Stimulated activated CD4-positive, alpha-beta T cell treated with anti-CD3 and anti-CD28 coated beads, Interleukin-4, amount 100 ng/mL, for 4 hours (primary cell): Measurements from ENCODE around the gene DHCR7.

ENCODE experiments used
- DNase-seq, 2 experiments: peaks; one replicate each; pipeline ENCODE4 v3.0.0-alpha.2; 2020

DHCR7 gene, protein sequence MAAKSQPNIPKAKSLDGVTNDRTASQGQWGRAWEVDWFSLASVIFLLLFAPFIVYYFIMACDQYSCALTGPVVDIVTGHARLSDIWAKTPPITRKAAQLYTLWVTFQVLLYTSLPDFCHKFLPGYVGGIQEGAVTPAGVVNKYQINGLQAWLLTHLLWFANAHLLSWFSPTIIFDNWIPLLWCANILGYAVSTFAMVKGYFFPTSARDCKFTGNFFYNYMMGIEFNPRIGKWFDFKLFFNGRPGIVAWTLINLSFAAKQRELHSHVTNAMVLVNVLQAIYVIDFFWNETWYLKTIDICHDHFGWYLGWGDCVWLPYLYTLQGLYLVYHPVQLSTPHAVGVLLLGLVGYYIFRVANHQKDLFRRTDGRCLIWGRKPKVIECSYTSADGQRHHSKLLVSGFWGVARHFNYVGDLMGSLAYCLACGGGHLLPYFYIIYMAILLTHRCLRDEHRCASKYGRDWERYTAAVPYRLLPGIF

GRCh38 chr11:71448257-71449171, at the start of gene DHCR7:
Gene DHCR7, minus strand, starts transcription at chr11:71448393. Its CDS starts 3,441 bp downstream, at chr11:71444952.
- DNase-seq = peak; percentile 94 to 96

DNA sequence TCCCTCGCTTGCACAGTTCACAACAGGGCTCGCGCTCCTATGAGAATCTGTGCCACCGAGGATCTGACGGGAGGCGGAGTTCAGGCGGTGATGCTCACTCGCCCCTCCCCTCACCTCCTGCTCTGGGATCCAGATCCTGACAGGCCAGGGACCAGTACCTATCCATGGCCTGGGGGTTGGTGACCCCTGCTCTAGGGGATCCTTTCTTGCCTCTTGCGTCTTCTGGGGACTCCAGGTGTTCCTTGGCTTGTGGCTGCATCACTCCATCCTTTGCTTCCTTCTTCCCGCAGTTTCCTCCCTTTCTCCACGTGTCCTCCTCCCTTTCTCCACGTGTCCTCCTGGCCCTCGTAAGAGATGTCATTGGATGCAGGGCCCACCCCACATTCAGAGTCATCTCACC, 48.2 kb upstream of the DHCR7 start:
- DNase-seq = no peak

GRCh38 chr11:71495286-71496230, 47.4 kb upstream of the DHCR7 start:
- no peak for DNase-seq

GRCh38 chr11:71491940-71492339, 43.7 kb upstream of the DHCR7 start:
- no peak for DNase-seq

GRCh38 chr11:71491531-71491930, 43.3 kb upstream of the DHCR7 start:
- DNase-seq = no peak

GRCh38 chr11:71490731-71491390, 42.7 kb upstream of the DHCR7 start:
- DNase-seq = no peak

DNA sequence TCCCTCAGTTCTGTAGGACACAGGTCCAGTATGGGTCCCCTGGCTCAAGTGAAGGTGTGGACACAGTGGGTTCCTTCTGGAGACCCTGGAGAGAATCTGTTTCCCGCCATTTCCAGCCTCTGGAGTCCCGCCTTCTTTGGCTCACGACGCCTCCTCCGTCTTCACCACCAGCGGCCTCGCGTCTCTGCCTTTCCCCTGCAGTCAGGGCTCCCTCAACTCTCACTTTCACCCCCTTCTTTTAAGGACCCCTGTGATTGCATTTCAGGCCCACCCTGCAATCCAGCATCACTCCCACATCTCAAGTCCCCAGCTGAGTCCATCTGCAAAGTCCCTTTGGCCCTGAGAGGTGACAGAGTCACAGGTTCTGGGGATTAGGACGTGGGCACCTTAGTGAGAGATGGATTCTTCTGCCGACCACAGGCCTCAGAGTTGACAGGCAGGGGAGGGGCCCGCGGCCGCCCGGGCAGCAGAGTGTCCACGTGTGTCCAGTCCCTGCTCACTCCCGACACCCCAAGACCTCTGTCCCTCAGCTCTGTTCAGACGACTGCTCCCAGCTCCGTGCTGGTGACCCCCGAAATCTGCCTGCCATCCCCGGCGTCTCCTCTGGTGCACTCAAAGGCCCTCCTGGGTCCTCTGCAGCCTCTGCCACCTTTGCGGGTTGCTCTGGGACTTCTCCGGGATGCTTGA, 42.0 kb upstream of the DHCR7 start:
- DNase-seq = no peak

- DNase-seq = peak; percentile 11 to 53
Measured at GRCh38 chr11:71489311-71490043, 41.3 kb upstream of the DHCR7 start.

GRCh38 chr11:71488681-71489270, 40.6 kb upstream of the DHCR7 start:
- no peak for DNase-seq

GRCh38 chr11:71486320-71486719, 38.1 kb upstream of the DHCR7 start:
- no peak for DNase-seq

DNA sequence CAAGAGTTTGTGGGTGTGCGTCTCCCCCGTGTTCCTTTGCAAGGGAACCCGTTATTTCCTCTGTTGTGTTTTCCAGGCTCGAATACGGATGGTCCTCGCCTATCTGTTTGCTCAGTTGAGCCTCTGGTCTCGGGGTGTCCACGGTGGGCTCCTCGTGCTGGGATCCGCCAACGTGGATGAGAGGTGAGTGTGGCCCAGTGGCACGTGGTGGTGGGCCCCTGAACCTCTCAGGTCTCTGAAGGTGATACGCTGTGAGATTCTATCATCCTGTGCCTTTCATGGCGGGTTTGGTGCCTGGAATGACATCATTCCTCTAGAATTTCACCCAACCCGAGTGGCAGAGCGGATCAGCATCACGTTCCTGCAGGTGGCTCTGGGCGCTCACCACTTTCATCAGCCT, 37.3 kb upstream of the DHCR7 start:
- DNase-seq = no peak

- no peak for DNase-seq
Measured at GRCh38 chr11:71485063-71485399, 36.8 kb upstream of the DHCR7 start.

- no peak for DNase-seq
Measured at GRCh38 chr11:71484248-71485062, 36.3 kb upstream of the DHCR7 start.

DNA sequence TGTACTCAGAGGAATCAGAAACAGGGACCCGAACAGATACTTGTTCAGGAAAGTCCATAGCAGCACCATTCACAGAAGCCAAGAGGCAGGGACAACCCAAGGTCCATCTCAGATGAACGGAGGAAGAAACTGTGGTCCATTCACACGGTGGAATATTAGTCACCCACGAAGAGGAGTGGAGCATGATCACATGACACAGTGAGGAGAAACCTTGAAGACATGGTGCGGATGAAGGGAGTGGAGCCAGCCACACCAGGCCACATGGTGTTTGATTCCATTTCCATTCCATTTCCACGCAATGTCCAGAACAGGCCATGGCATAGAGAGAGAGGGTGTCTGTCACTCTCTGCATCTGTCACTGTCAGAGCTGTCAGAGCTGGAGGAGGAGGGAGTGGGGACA, 35.5 kb upstream of the DHCR7 start:
- DNase-seq = no peak

DNA sequence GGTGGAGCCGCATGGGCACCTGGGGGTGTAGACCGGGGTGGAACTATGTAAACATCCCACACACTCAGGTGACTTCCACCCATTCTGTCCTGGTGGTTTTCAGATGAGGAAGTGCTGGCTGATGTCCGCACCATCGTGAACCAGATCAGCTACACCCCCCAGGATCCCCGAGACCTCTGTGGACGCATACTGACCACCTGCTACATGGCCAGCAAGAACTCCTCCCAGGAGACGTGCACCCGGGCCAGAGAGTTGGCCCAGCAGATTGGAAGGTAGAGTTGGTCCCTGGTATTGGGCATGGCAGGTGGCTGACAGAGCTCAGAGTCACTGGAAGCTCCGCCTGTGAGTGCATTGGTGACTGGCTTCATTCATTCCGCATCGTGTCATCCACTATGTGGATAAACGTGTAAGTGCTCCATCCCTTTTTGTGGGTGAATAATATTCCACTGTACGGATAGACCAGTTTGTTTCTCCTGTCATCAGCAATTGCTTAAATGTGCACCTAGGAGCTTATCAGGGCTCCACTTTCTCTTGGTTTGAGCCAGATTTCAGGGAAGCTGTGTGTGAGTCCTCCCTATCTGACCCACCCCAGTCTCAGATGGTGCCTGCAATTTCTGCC, 34.7 kb upstream of the DHCR7 start:
- no peak for DNase-seq

GRCh38 chr11:71482216-71482615, 34.0 kb upstream of the DHCR7 start:
- DNase-seq = no peak

DNA sequence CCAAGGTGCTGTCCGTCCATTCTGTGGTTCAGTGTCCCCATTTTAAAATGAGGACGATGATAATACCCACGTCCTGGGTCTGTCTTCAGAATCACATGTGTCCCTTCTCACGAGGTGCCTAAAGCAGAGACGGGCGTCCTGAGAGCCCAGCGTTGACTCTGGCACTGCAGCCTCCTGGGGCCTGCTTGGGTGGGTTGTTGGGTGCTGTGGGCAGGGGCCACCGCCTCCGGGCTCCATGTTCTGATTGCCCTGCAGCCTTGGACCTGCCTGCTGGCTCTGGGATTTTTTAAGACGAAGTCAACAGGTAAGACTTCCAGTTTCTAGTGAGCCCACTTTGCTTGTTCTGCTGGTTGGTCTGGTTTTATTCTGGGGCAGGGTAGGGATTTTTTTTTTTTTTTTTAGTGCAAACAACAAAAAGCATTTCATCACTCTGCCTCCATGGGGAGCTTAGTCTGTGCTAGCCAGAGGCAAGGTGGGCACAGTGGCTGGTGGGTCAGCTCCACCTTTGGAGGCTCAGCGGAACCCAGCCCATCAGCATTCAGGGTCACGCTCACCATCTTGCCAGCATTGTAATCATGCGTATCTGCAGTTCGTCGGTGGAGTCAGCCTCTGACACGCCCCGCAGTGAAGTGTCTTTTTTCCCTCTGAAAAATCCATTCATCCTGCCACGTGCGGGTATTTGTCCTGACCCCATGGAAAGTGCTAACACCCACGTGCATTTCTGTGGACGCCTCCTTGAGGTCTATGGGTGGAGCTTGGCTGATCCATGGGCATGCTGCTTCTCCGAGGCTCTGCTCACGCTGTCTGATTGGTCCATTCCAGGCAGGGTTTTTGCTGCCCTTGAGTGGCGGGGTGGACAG, 33.1 kb upstream of the DHCR7 start:
- no peak for DNase-seq

- DNase-seq = no peak
Measured at GRCh38 chr11:71478528-71478840, 30.3 kb upstream of the DHCR7 start.
